ENCODE measurements around the gene CTIF. TPM values are rescaled to one million over a fixed set of nuclear protein-coding genes. Genes with fewer than 3 reads are reported as not detected.

Gene CTIF
- total RNA-seq, 2 experiments from 2014 or later: 0.06 to 0.38 TPM

DNA sequence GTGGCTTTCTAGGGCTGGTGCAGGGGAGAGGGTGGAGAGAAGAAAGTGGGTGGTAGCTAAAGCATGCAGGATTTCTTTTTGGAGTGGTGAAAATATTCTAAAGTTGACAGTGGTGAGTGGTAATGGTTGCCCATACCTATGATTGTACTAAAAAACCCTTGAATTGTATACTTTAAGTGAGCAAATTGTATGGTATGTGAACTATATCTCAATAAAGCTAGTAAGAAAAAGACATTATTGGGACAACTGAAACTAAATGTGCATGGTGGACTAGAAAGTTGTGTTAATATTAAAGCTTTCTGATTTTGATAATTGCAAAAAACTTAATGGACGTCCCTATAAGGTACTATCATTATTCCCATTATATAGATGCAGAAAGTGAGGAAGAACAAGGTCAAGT is 361.6 kb downstream of the CTIF start:
- no peak for DNase-seq (ENCODE audit: low spot score)
- Histone ChIP-seq H3K79me2 (ENCODE audit: insufficient read depth, low read depth, low read length) (no peaks in the 10 kb centered on the region), H3K4me1 (ENCODE audit: insufficient read depth, low read length, poor library complexity, severe bottlenecking) (peaks cover 11% of the 10 kb centered on the region), H2AFZ (ENCODE audit: low read length) (no peak overlapping the region), H3K9me3 (ENCODE audit: low read length) (no peaks in the 10 kb centered on the region), H3K36me3 (ENCODE audit: insufficient read depth, low read length) (no peaks in the 10 kb centered on the region), H3K4me2 (ENCODE audit: low read length) (no peak overlapping the region), H3K27ac (ENCODE audit: low read depth, low read length, poor library complexity, severe bottlenecking) (no peak overlapping the region), H3K4me3 (ENCODE audit: low read depth, low read length, poor library complexity, severe bottlenecking) (no peak overlapping the region), H4K20me1 (ENCODE audit: insufficient read depth, low read length) (no peaks in the 10 kb centered on the region), H3K9me2 (ENCODE audit: insufficient read depth, low read length) (no peaks in the 10 kb centered on the region)
- ChIA-PET POLR2A (no interaction called here), CTCF (ENCODE audit: unreplicated experiment) (interaction anchor here (0.5 kb wide), 1 partner anchor 73 kb away, joined by 7 read pairs; no protein-coding TSS in a partner anchor)
- intact Hi-C loops (cut with micrococcal nuclease; ENCODE audit: unreplicated experiment): no loop called here
- TF ChIP-seq, protein P1, sequence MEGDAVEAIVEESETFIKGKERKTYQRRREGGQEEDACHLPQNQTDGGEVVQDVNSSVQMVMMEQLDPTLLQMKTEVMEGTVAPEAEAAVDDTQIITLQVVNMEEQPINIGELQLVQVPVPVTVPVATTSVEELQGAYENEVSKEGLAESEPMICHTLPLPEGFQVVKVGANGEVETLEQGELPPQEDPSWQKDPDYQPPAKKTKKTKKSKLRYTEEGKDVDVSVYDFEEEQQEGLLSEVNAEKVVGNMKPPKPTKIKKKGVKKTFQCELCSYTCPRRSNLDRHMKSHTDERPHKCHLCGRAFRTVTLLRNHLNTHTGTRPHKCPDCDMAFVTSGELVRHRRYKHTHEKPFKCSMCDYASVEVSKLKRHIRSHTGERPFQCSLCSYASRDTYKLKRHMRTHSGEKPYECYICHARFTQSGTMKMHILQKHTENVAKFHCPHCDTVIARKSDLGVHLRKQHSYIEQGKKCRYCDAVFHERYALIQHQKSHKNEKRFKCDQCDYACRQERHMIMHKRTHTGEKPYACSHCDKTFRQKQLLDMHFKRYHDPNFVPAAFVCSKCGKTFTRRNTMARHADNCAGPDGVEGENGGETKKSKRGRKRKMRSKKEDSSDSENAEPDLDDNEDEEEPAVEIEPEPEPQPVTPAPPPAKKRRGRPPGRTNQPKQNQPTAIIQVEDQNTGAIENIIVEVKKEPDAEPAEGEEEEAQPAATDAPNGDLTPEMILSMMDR (conservative IDR thresholded peaks at IDR 0.05; ENCODE audit: low read length): no peak
- TF ChIP-seq EZH2phosphoT487 (IDR thresholded peaks at IDR 0.05; ENCODE audit: borderline replicate concordance, low read depth, low read length): no peak
- BruUV-seq (replicated peaks): no TSS peak

DNA sequence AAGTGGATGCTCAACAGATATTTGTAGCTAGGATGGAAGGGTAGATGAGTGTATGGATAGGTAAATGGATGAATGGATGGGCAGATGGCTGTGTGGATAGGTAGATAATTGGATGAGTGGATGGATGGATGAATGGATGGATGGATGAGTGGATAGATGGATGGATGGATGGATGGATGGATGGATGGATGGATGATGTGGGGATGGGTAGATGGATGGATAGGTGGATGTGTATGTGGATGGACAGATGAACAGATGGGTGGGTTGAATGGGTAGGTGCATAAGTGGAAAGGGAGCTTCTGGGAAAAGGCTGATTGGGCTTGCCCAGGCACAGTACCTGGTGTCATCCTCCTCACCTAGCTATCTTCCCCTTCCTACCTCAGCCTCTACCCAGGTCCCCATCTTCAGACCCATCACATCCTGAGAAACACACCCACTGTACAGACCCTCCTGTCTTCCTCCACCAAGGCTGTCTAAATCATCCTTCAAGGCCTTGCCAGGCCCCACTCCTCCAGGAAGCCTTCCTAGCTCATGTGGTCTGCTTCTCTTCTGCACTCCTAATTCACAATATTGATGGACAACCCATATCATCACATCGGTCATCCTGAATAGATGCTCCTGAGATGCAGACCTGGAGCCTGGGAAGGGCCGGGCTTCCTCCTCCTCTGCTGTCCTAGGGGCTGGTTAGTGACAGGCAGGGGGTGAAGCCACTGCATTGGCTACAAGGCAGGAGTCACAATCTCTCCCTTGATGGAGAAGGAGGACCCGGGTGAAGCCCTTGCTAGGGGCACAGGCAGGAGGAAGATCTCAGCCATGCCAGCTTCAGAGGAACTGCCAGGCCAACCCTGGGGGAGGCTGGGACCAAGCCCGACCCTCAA is 362.6 kb downstream of the CTIF start:
- DNase-seq (ENCODE audit: low spot score): no peak
- POLR2A ChIA-PET: no interaction called here
- CTCF ChIA-PET (ENCODE audit: unreplicated experiment): no interaction called here
- no peak overlapping the region for H3K27ac ChIP-seq (ENCODE audit: low read depth, low read length, poor library complexity, severe bottlenecking)
- no peaks in the 10 kb centered on the region for H3K79me2 ChIP-seq (ENCODE audit: insufficient read depth, low read depth, low read length)
- no peak overlapping the region for H2AFZ ChIP-seq (ENCODE audit: low read length)
- TF ChIP-seq EZH2phosphoT487 (IDR thresholded peaks at IDR 0.05; ENCODE audit: borderline replicate concordance, low read depth, low read length): no peak
- TF ChIP-seq, protein P1 (conservative IDR thresholded peaks at IDR 0.05; ENCODE audit: low read length): no peak
- intact Hi-C loops (cut with micrococcal nuclease; ENCODE audit: unreplicated experiment): no loop called here
- no peaks in the 10 kb centered on the region for H4K20me1 ChIP-seq (ENCODE audit: insufficient read depth, low read length)
- no peaks in the 10 kb centered on the region for H3K36me3 ChIP-seq (ENCODE audit: insufficient read depth, low read length)
- no peak overlapping the region for H3K4me3 ChIP-seq (ENCODE audit: low read depth, low read length, poor library complexity, severe bottlenecking)
- no TSS peak for BruUV-seq (replicated peaks)
- no peaks in the 10 kb centered on the region for H3K9me2 ChIP-seq (ENCODE audit: insufficient read depth, low read length)
- H3K9me3 ChIP-seq (ENCODE audit: low read length): no peaks in the 10 kb centered on the region
- H3K4me1 ChIP-seq (ENCODE audit: insufficient read depth, low read length, poor library complexity, severe bottlenecking): peaks cover 10% of the 10 kb centered on the region
- no peak overlapping the region for H3K4me2 ChIP-seq (ENCODE audit: low read length)

All from OCI-LY7 (cell line).